NCI-H2171 (cell line): ENCODE results near the gene PHF5A.
"Not testable (repeated sequence)": the region's sequence is repeated elsewhere in the genome, so short reads cannot be mapped to it uniquely, and the experiment has no call there.

Experiments used
- DNase-seq: peaks from one replicate; lab custom pipeline; 2025; lab: John Stamatoyannopoulos, UW

Gene PHF5A

GRCh38 chr22:41447435-41448188 is 20.9 kb downstream of the PHF5A start:
- peak; percentile 67 for DNase-seq

- peak; percentile 95 for DNase-seq
Measured at GRCh38 chr22:41446639-41447434, 21.7 kb downstream of the PHF5A start, which contains the start of gene TOB2. Gene TOB2, minus strand, starts transcription at chr22:41446801. Its CDS starts 9,456 bp downstream, at chr22:41437345.

- no peak for DNase-seq
Measured at GRCh38 chr22:41446057-41446501, 22.4 kb downstream of the PHF5A start.

- peak; percentile 70 for DNase-seq
Measured at GRCh38 chr22:41445129-41446056, 23.1 kb downstream of the PHF5A start.

- peak; percentile 94 for DNase-seq
Measured at GRCh38 chr22:41444360-41445128, 23.9 kb downstream of the PHF5A start.

- DNase-seq = no peak
Measured at GRCh38 chr22:41442240-41442792, 26.2 kb downstream of the PHF5A start.

- DNase-seq = not testable (repeated sequence)
Measured at GRCh38 chr22:41440511-41440910, 28.0 kb downstream of the PHF5A start.

GRCh38 chr22:41437198-41437597 is 31.3 kb downstream of the PHF5A start:
- DNase-seq = no peak

- no peak for DNase-seq
Measured at GRCh38 chr22:41436322-41437113, 32.0 kb downstream of the PHF5A start.

- DNase-seq = no peak
Measured at GRCh38 chr22:41435560-41435959, 32.9 kb downstream of the PHF5A start.

GRCh38 chr22:41434361-41435003 is 34.0 kb downstream of the PHF5A start:
- DNase-seq = not testable (repeated sequence)

- not testable (repeated sequence) for DNase-seq
Measured at GRCh38 chr22:41433480-41433879, 35.0 kb downstream of the PHF5A start.

- DNase-seq = no peak
Measured at GRCh38 chr22:41431656-41432055, 36.8 kb downstream of the PHF5A start.

- DNase-seq = no peak
Measured at GRCh38 chr22:41429951-41430332, 38.5 kb downstream of the PHF5A start.

GRCh38 chr22:41429232-41429950 is 39.1 kb downstream of the PHF5A start:
- DNase-seq = no peak

GRCh38 chr22:41425660-41426365 is 42.7 kb downstream of the PHF5A start:
- DNase-seq = no peak

GRCh38 chr22:41418717-41419116 is 49.8 kb downstream of the PHF5A start:
- no peak for DNase-seq
